ENCODE measurements around the gene TNP1. TPM values are rescaled to one million over a fixed set of nuclear protein-coding genes. Genes with fewer than 3 reads are reported as not detected.

The TNP1 gene
- total RNA-seq, 4 donors from 2014 or later, result not detected

- Histone ChIP-seq H3K4me3 (no peak overlapping the region), H3K36me3 (no peaks in the 10 kb centered on the region), H3K4me1 (peaks cover 33 to 38% of the 10 kb centered on the region in 2 donors), H3K9me3 (no peaks in the 10 kb centered on the region), H3K27me3 (no peaks in the 10 kb centered on the region), H3K27ac (no peak overlapping the region)
- no peak for ATAC-seq
- in situ Hi-C loops (cut with MboI; ENCODE audit: low sequenced_read_pairs in 4 of 4) (loop anchor here in 2 of 4 donors (25.0 kb wide), 1 partner anchor 189 kb away; the partner anchor contains the start of gene IGFBP5 (in 2 of the 2)), intact Hi-C loops (cut with DNase I; ENCODE audit: low total_unique reads) (no loop called here)
- TF ChIP-seq POLR2A (IDR thresholded peaks at IDR 0.05), result no peak
- no peak for TF ChIP-seq CTCF (IDR thresholded peaks at IDR 0.05 in 4 of 5, conservative IDR thresholded peaks at IDR 0.05 in 1 of 5)
- no peak for DNase-seq
These were observed 16.0 kb upstream of the TNP1 start for GRCh38 chr2:216875862-216876261.

GRCh38 chr2:216873573-216873972, 13.7 kb upstream of the TNP1 start:
- DNase-seq, result no peak
- Histone ChIP-seq H3K36me3 (no peaks in the 10 kb centered on the region), H3K27me3 (no peaks in the 10 kb centered on the region), H3K27ac (no peak overlapping the region), H3K4me3 (no peak overlapping the region), H3K9me3 (no peaks in the 10 kb centered on the region), H3K4me1 (peaks cover 13 to 16% of the 10 kb centered on the region in 2 donors)
- intact Hi-C loops (cut with DNase I; ENCODE audit: low total_unique reads), result no loop called here
- ATAC-seq, result no peak
- in situ Hi-C loops (cut with MboI; ENCODE audit: low sequenced_read_pairs in 4 of 4), result no loop called here
- TF ChIP-seq CTCF (IDR thresholded peaks at IDR 0.05 in 4 of 5, conservative IDR thresholded peaks at IDR 0.05 in 1 of 5) (no peak), POLR2A (IDR thresholded peaks at IDR 0.05) (no peak)

- TF ChIP-seq CTCF (IDR thresholded peaks at IDR 0.05 in 4 of 5, conservative IDR thresholded peaks at IDR 0.05 in 1 of 5) (no peak), POLR2A (IDR thresholded peaks at IDR 0.05) (no peak)
- Histone ChIP-seq H3K36me3 (no peaks in the 10 kb centered on the region), H3K27ac (no peak overlapping the region), H3K27me3 (no peaks in the 10 kb centered on the region), H3K4me3 (no peak overlapping the region), H3K9me3 (no peaks in the 10 kb centered on the region), H3K4me1 (peaks cover 3 to 7% of the 10 kb centered on the region in 2 donors)
- ATAC-seq (no peak), DNase-seq (no peak)
- in situ Hi-C loops (cut with MboI; ENCODE audit: low sequenced_read_pairs in 4 of 4), result no loop called here
- intact Hi-C loops (cut with DNase I; ENCODE audit: low total_unique reads), result no loop called here
These were observed 12.8 kb upstream of the TNP1 start for GRCh38 chr2:216872624-216873023.

GRCh38 chr2:216872040-216872439, 12.2 kb upstream of the TNP1 start:
- DNase-seq, result no peak
- Histone ChIP-seq H3K36me3 (no peaks in the 10 kb centered on the region), H3K27me3 (no peaks in the 10 kb centered on the region), H3K27ac (no peak overlapping the region), H3K4me3 (no peak overlapping the region), H3K4me1 (peaks cover 0 to 1% of the 10 kb centered on the region in 2 donors), H3K9me3 (no peaks in the 10 kb centered on the region)
- in situ Hi-C loops (cut with MboI; ENCODE audit: low sequenced_read_pairs in 4 of 4), result no loop called here
- TF ChIP-seq CTCF (IDR thresholded peaks at IDR 0.05 in 4 of 5, conservative IDR thresholded peaks at IDR 0.05 in 1 of 5), result no peak
- TF ChIP-seq POLR2A (IDR thresholded peaks at IDR 0.05), result no peak
- ATAC-seq, result no peak
- intact Hi-C loops (cut with DNase I; ENCODE audit: low total_unique reads), result no loop called here

GRCh38 chr2:216871333-216871934, 11.6 kb upstream of the TNP1 start:
- Histone ChIP-seq H3K27me3 (no peaks in the 10 kb centered on the region), H3K9me3 (no peaks in the 10 kb centered on the region), H3K36me3 (no peaks in the 10 kb centered on the region), H3K27ac (no peak overlapping the region), H3K4me1 (no peaks in the 10 kb centered on the region), H3K4me3 (no peak overlapping the region)
- ATAC-seq (no peak), DNase-seq (no peak)
- no peak for TF ChIP-seq POLR2A (IDR thresholded peaks at IDR 0.05)
- no peak for TF ChIP-seq CTCF (IDR thresholded peaks at IDR 0.05 in 4 of 5, conservative IDR thresholded peaks at IDR 0.05 in 1 of 5)
- intact Hi-C loops (cut with DNase I; ENCODE audit: low total_unique reads), result no loop called here
- in situ Hi-C loops (cut with MboI; ENCODE audit: low sequenced_read_pairs in 4 of 4), result no loop called here
